HUES64 (cell line): Measurements from ENCODE around the gene GINS1.
A peak's percentile ranks its signal among the peaks of the same experiment; 100 is the strongest.

Experiments used
- H3K27ac ChIP-seq: 2 replicates; pipeline ENCODE4 v1.7.0; 2013; ENCODE audit warnings: low read depth, low read length, inconsistent platforms
- H3K27me3 ChIP-seq: 2 replicates; pipeline ENCODE4 v1.6.1; 2013; ENCODE audit warnings: mild to moderate bottlenecking, low read length; ENCODE audit not compliant: insufficient read depth
- H3K36me3 ChIP-seq: 2 replicates; pipeline ENCODE4 v1.6.1; 2013; ENCODE audit warnings: mild to moderate bottlenecking, low read length; ENCODE audit not compliant: insufficient read depth
- H3K4me1 ChIP-seq: 2 replicates; pipeline ENCODE4 v1.6.1; 2013; ENCODE audit warnings: mild to moderate bottlenecking, low read length, moderate library complexity; ENCODE audit not compliant: insufficient read depth
- H3K4me3 ChIP-seq: 2 replicates; pipeline ENCODE4 v1.5.1; 2013; ENCODE audit warnings: mild to moderate bottlenecking, low read length, moderate library complexity
- H3K9ac ChIP-seq: 2 replicates; pipeline ENCODE4 v1.6.1; 2013; ENCODE audit warnings: mild to moderate bottlenecking, low read depth, low read length
- H3K9me3 ChIP-seq: 2 replicates; pipeline ENCODE4 v1.6.1; 2013; ENCODE audit warnings: low read depth, low read length; ENCODE audit not compliant: insufficient read depth
- WGBS: fragments of 150-250, 120-280 bp; methylation state at CpG from one replicate; pipeline ENCODE4 v1.1.7; 2013; ENCODE audit warnings: missing lambda C conversion rate; 5-methylcytosine and 5-hydroxymethylcytosine counted together

GINS1 gene

DNA sequence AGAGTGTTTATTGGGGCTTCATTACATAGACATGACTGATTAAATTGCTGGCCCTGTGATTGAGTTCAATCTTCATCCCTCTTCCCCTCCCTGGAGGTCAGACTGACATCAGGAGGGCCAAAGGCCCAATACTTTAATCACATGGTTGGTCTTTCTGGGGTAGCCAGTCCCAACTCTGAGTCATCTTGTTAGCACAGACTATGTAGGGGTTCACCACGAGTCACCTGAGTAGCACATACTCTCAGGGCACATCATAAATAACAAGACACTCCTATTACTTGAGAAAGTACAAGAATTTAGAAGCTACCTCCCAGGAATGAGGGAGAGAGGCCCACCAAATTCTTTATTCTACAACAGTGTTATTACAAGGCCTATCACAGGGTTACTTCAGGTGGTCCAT lies 11.3 kb downstream of the GINS1 start:
- WGBS = 92% methylated on average over 1 of the region's 1 CpG
- no peak overlapping the region for H3K4me3 ChIP-seq
- H3K9ac ChIP-seq = no peak overlapping the region
- peaks cover 88% of the 10 kb centered on the region for H3K36me3 ChIP-seq
- H3K4me1 ChIP-seq = no peaks in the 10 kb centered on the region
- no peak overlapping the region for H3K27ac ChIP-seq
- no peaks in the 10 kb centered on the region for H3K27me3 ChIP-seq
- no peaks in the 10 kb centered on the region for H3K9me3 ChIP-seq

DNA sequence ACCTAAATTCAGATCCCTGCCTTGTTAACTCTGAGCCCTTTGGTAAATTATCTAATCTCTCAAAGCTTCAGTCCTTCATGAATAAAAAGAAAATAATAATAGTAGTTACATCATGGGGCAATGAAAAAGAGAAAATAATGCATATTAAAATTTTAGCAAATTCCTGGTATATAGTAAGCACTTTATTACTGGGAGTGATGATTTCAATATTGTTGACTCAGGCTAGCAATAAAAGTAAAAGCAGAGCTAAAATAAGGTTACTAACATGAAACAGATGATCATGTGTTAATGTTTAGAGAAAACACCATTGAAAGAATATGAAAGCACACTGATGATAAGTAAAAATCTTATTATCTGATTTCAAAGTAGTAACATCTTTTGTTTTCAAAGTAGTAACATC lies 13.6 kb downstream of the GINS1 start:
- Histone ChIP-seq H3K36me3 (peaks cover 89% of the 10 kb centered on the region), H3K27me3 (no peaks in the 10 kb centered on the region), H3K4me1 (no peaks in the 10 kb centered on the region), H3K4me3 (no peak overlapping the region), H3K9me3 (no peaks in the 10 kb centered on the region), H3K9ac (no peak overlapping the region), H3K27ac (no peak overlapping the region)

DNA sequence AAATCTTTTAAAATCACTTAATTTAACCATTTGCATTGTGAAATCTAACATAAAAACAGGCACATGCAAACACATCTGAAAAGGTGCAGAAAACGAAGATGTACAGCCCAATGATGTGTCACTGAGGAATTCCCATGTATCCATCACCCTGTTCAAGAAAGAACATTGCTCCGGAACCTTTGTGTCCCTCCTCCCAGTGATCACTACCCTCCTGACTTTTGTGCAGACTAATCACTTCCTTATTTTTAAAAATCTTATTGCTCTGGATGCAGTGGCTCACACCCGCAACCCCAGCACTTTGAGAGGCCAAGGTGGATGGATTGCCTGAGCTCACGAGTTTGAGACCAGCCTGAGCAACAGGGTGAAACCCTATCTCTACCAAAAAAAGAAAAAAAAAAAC lies 14.6 kb downstream of the GINS1 start:
- H3K9ac ChIP-seq = no peak overlapping the region
- peaks cover 89% of the 10 kb centered on the region for H3K36me3 ChIP-seq
- no peak overlapping the region for H3K27ac ChIP-seq
- H3K27me3 ChIP-seq = no peaks in the 10 kb centered on the region
- no peaks in the 10 kb centered on the region for H3K4me1 ChIP-seq
- H3K9me3 ChIP-seq = no peaks in the 10 kb centered on the region
- H3K4me3 ChIP-seq = no peak overlapping the region
- 97% methylated on average over 4 of the region's 4 CpGs for WGBS

DNA sequence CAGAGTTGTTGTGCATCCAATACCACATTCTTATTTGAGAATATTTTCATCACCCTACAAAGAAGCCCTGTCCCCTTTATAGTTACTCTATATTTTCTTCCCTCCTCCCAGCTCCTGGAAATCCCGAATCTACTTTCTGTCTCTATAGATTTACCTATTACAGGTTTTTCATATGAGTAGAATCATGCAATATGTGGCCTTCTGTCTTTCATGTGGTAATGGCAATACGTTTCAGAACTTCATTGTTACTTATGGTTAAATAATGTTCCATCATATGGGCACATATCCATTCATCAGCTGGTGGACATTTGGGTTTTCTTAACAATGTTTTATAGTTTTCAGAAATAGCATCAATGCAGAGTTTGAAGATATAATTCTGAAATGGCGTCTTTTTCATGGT lies 17.1 kb downstream of the GINS1 start:
- Histone ChIP-seq H3K4me1 (no peaks in the 10 kb centered on the region), H3K4me3 (no peak overlapping the region), H3K9me3 (no peaks in the 10 kb centered on the region), H3K9ac (no peak overlapping the region), H3K27me3 (no peaks in the 10 kb centered on the region), H3K36me3 (peaks cover 84% of the 10 kb centered on the region), H3K27ac (no peak overlapping the region)
- WGBS = 98% methylated on average over 2 of the region's 3 CpGs

DNA sequence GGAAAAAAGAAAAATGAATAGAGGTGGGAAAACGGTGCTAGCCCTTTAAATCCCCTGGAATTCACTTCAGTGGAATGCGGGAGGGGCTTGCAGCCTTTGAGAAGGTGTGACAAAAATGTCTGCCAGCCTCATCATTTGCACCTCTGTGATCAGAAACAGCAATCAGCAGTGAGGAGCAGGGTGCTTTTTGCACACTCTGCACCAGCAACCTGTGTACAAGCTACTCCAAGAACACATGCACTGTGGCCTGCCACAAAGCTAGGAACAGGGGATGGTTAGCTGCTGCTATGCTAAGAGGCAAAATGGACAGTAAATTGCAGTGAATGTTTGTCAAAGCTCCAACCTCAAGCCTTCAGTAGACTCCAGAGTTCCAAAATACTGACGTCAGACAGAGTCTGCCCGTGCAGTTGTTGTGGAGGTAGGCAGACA lies 29.7 kb downstream of the GINS1 start:
- H3K4me1 ChIP-seq = peaks cover 15% of the 10 kb centered on the region
- H3K9me3 ChIP-seq = no peaks in the 10 kb centered on the region
- H3K27ac ChIP-seq = peak overlapping the region; percentile 76
- WGBS = 25% methylated on average over 2 of the region's 4 CpGs
- H3K4me3 ChIP-seq = no peak overlapping the region; the same call in 1 of the 2 replicates
- peaks cover 74% of the 10 kb centered on the region for H3K36me3 ChIP-seq
- H3K27me3 ChIP-seq = no peaks in the 10 kb centered on the region
- H3K9ac ChIP-seq = peak overlapping the region; percentile 41

DNA sequence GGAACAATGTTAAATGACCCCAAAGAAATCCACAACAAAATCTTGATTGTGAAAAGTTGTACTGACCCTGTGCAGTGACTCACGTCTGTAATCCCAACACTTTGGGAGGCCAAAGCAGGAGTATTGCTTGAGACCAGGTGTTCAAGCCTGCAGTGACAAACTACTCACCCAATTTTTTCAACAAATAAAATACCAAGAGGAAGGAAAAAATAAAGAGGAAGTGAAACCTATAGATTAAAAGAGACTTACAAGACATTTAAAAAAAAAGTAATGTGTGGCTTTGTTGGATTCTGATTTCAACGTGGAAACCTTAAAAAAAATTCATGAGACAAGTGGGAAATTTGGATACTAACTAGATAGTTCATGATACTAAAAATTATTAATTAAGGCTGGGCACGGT lies 31.9 kb downstream of the GINS1 start:
- Histone ChIP-seq H3K9me3 (no peaks in the 10 kb centered on the region), H3K4me3 (no peak overlapping the region), H3K36me3 (peaks cover 74% of the 10 kb centered on the region)

DNA sequence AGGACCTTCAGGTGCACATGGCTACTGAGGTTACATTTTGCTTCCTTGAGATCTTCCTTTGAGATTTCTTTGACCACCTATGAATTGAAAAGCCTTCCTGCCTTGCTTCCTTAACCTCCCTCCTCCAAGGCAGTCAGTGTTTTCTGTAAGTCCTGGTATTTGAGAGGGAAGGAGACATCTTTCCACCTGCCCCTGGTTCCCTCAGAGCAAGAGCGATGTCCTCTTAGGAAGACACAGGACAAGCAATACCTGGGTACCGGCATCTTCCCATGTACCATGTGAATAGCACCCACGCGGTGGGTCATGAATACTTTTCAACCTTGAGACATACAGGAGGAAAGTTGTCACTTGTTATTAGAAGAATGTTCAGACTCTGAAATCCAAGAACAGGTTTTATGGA lies 37.1 kb downstream of the GINS1 start:
- Histone ChIP-seq H3K9me3 (no peaks in the 10 kb centered on the region), H3K9ac (no peak overlapping the region), H3K4me1 (no peaks in the 10 kb centered on the region), H3K36me3 (peaks cover 85% of the 10 kb centered on the region), H3K27me3 (no peaks in the 10 kb centered on the region), H3K27ac (no peak overlapping the region), H3K4me3 (no peak overlapping the region)
- 95% methylated on average over 4 of the region's 4 CpGs for WGBS

More for the DNA sequence above, 31.9 kb downstream of the GINS1 start:
- peaks cover 15% of the 10 kb centered on the region for H3K4me1 ChIP-seq
- no peak overlapping the region for H3K9ac ChIP-seq
- H3K27ac ChIP-seq = no peak overlapping the region
- 98% methylated on average over 3 of the region's 3 CpGs for WGBS
- H3K27me3 ChIP-seq = no peaks in the 10 kb centered on the region

DNA sequence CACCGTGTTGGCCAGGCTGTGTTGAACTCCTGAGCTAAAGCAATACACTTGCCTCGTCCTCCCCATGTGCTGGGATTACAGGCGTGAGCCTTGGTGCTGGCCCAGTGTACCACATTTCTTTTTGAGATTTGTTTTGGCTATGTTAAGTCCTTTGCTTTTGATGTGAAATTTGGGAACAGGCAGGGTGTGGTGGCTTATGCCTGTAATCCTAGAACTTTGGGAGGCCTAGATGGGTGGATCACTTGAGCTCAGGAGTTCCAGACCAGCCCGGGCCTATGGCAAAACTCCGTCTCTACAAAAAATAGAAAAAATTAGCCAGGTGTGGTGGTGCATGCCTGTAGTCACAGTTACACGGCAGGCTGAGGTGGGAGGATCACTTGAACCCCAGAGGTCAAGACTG lies 40.2 kb downstream of the GINS1 start:
- Histone ChIP-seq H3K4me3 (no peak overlapping the region), H3K27ac (no peak overlapping the region), H3K9me3 (no peaks in the 10 kb centered on the region), H3K9ac (no peak overlapping the region), H3K27me3 (no peaks in the 10 kb centered on the region), H3K4me1 (no peaks in the 10 kb centered on the region), H3K36me3 (peaks cover 69% of the 10 kb centered on the region)
- 86% methylated on average over 6 of the region's 6 CpGs for WGBS

DNA sequence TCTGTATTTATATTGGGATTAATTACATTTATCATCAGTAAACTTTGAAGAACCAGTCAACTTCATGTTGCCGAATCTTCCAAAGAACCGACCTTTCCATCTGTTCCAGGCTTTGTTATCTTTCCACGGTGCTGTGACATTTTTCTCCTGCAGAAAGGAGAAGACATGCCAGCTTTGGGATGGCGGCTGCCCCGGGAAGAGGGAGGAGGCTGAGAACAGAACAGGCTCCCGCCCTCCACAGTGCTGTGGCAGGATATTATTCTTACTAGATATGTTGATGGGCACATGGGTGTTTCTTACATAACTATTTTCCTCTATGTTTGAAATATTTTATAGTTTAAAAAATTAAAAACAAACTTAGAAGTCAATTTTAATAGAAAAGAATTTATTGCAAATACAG lies 44.9 kb downstream of the GINS1 start:
- H3K9ac ChIP-seq = no peak overlapping the region
- no peak overlapping the region for H3K27ac ChIP-seq
- WGBS = 94% methylated on average over 5 of the region's 6 CpGs
- no peaks in the 10 kb centered on the region for H3K9me3 ChIP-seq
- no peaks in the 10 kb centered on the region for H3K4me1 ChIP-seq
- H3K4me3 ChIP-seq = no peak overlapping the region
- peaks cover 56% of the 10 kb centered on the region for H3K36me3 ChIP-seq
- H3K27me3 ChIP-seq = no peaks in the 10 kb centered on the region

DNA sequence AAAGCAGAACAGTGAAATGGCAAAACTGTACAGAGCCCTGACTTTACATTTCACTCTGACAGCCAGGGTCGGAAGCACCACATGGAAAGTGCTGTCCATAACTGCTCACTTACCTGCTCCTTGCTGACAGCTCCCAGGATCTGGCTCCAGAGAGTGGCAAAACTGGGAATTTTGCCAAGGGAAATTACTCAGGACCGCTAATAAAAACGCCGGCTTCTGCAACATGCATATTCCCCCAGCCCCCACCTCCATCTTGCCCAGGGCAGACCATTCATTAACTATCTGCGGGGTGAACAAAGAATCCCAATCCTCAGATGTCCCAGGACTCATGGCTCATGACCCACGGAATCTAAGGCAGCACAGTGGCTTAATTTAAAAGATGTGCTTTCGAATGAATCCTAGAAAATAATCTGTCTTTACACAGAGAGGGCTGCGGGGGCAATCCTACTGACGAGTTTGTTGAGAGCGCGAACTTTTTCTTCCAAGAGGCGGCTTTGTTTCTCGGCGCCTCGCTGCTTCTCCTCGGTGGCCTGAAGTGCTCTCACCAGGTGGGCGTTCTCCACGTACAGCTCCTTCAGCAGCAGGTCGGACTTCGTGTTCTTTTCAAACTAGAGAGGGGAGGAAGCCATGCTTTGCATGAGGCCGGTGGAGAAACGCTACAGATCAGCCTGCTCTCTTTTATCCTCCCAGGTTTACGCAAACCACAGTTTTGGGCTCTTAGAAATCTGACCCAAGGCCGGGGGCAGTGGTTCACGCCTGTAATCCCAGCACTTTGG lies 45.8 kb downstream of the GINS1 start:
- no peaks in the 10 kb centered on the region for H3K9me3 ChIP-seq
- H3K27ac ChIP-seq = no peak overlapping the region
- peaks cover 56% of the 10 kb centered on the region for H3K36me3 ChIP-seq
- WGBS = 93% methylated on average over 25 of the region's 25 CpGs
- H3K9ac ChIP-seq = no peak overlapping the region
- no peaks in the 10 kb centered on the region for H3K27me3 ChIP-seq
- no peak overlapping the region for H3K4me3 ChIP-seq
- no peaks in the 10 kb centered on the region for H3K4me1 ChIP-seq

DNA sequence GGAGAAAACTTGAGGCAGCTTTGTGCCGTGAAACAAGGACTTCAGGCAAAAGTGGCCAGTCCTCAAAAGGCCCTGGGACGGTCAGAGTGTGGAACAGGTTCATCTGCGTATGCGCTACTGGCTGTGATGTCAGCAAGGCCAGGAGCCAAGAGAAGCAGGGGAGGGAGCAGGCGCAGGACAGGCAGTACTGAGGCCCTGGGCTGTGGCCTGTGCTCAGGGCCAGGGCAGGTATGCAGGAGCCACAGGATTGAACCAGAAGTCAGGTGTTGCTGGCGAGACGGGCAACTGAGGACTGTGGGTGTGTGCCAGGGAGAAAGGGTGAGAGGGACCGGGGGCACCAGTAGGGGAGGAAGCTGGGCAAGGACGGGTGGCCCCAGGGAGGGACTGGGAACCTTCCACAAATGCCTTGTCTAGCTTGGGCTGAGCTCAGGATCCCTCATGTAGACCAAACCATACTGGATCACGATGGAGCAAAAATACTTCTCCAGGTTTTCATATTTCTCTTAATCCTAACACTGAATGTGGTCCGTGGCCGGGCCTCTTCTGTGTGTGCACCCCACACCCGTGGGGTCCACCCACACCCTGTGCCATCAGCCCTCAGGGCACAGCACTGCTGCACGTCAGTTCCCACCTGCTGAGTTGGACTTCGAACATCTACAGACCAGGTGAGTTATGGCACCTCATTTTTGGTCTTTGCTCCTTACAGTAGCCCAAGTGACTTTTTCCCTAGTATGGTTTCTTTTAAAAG lies 46.9 kb downstream of the GINS1 start:
- Histone ChIP-seq H3K9ac (no peak overlapping the region), H3K36me3 (peaks cover 58% of the 10 kb centered on the region)
- 92% methylated on average over 15 of the region's 15 CpGs for WGBS

More for the DNA sequence above, 46.9 kb downstream of the GINS1 start:
- no peaks in the 10 kb centered on the region for H3K4me1 ChIP-seq
- no peaks in the 10 kb centered on the region for H3K9me3 ChIP-seq
- no peak overlapping the region for H3K27ac ChIP-seq
- no peak overlapping the region for H3K4me3 ChIP-seq
- H3K27me3 ChIP-seq = no peaks in the 10 kb centered on the region
